M059J (cell line): ENCODE results near the gene CNDP2. TPM values are rescaled to one million over a fixed set of nuclear protein-coding genes. Genes with fewer than 3 reads are reported as not detected.

ENCODE experiments used
- DNase-seq: peaks from one replicate; pipeline ENCODE4 v3.0.0-alpha.2; 2012; ENCODE audit warnings: low read depth
- total RNA-seq: library from RNA; depleted of rRNA; stranded (reverse); fragments of >200 nt; shearing (Covaris generic); gene quantifications from 2 replicates; pipeline ENCODE4 v1.2.3, GENCODE V29; 2014; rRNA removed

Gene CNDP2
- total RNA-seq, 1 experiment from 2014 or later, result 25.9 TPM

DNA sequence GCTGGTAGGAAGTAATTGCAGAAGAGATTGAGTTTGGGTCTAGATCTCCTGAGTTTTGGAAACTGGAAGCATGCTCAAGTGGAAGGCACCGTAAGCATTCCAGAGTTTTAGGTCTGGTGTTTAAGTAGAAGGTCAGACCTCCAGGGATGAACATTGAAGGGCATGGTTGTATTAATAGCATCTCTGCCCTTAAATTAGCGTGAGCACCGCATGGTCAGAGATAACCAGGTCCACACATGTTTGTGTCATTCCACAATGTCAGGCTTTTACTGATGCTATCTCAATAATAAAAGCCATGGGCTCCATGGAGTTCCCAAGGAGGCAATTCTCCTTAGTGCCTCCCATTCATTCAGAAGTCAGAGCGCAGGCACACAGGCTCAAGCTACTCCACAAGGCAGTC lies 73.2 kb downstream of the CNDP2 start:
- no peak for DNase-seq

DNA sequence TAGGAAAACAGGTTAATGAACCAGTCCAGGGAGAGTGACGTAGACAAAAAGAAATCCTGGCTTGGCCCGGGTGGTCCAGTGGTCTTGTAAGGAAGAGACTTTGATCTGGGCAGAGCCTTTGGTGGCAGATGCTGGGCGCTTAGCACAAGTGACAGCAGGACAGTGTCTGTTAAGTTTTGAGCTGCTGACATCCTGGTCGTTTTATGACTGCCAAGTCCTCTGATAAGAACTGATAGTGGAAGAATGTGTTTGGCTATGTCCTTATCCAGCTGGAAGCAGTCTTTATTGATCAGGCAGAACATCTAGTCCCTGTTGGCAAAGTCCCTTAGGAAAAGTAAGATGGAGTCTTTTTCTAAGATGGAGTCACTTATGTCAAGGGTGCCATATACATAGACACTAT lies 74.1 kb downstream of the CNDP2 start:
- DNase-seq, result no peak

DNA sequence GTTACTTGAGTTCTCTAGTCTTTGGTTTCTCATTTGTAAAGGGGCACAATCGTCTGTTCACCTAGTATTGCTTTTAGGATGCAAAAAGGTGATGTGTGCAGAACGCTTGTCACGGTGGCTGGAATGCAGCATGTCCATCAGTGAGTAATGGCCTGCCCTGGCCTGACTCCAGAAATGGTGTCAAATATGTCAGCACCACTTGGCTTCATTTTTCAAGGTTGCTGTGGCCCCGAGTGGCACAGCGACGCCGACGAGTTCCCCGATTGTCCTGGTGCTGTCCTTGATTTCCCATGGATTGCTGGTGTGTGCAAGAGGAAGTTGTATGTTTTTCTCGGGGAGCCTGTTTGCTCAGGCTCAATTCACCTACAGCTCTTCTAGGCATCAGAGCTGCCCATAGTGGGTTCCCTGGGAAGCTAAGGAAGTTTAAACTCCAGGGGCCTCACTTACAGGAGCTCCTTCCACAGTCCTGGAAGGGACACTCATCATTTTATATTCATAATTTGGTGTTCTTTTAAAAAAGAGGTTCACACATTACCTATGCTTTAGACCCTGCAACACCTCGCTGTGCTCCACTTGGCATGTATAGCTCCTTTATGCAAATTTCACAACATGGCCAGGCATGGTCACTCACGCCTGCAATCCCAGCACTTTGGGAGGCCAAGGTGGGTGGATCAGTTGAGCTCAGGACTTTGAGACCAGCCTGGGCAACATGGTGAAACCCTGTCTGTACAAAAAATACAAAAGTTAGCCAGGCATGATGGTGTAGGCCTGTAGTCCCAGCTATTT lies 75.9 kb downstream of the CNDP2 start:
- no peak for DNase-seq

DNA sequence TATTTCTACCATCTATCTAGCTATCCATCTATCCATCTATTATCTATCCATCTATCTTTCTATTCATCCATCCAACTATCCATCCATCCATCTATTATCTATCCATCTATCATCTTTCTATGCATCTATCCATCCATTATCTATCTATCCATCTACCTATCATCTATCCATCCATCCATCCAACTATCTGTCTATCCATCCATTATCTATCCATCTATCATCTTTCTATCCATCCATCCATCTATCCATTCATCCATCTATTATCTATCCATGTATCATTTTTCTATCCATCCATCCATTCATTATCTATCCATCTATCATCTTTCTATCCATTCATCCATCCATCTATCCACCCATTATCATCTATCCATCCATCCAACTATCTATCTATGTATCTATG lies 76.9 kb downstream of the CNDP2 start:
- no peak for DNase-seq

Other genes starting within 250 kb of the CNDP2 start
- gene CYB5A, start 204.4 kb upstream of the CNDP2 start, total RNA-seq, result 167 and 192 TPM in 2 replicates
- not detected in 2 replicates for gene C18orf63, start 180.5 kb upstream of the CNDP2 start, total RNA-seq
- gene DIPK1C, start 39.1 kb upstream of the CNDP2 start, total RNA-seq, result not detected in 2 replicates
- gene CNDP1, start 38.1 kb downstream of the CNDP2 start, total RNA-seq, result not detected in 2 replicates
- gene ZNF407, start 101.5 kb downstream of the CNDP2 start, total RNA-seq, result 4.7 and 5.9 TPM in 2 replicates